Activated CD8-positive, alpha-beta T cell treated with anti-CD3 and anti-CD28 coated beads for 36 hours (primary cell): ENCODE data around the gene ERC2. TPM values are rescaled to one million over a fixed set of nuclear protein-coding genes. Genes with fewer than 3 reads are reported as not detected.

ENCODE experiments used
- ATAC-seq: fragments of 200-7000 bp; cut with Tn5 transposase; one replicate; pipeline ENCODE4 v1.10.0; 2021; ENCODE audit warnings: mild to moderate bottlenecking, moderate library complexity
- CTCF ChIA-PET: fragments of 350-600 bp; sonication (Branson Sonifier 250); formaldehyde crosslinking; loops from one replicate; lab custom pipeline; 2021; ENCODE audit warnings: antibody characterized with exemption; lab: Charles Lee
- POLR2A ChIA-PET: fragments of 350-600 bp; sonication (Branson Sonifier 250); formaldehyde crosslinking; loops from one replicate; lab custom pipeline; 2021; ENCODE audit warnings: antibody characterized with exemption; lab: Charles Lee
- DNase-seq: peaks from one replicate; pipeline ENCODE4 v3.0.0-alpha.2; 2020
- H3K27ac Mint-ChIP-seq: one replicate; pipeline ENCODE4 v1.8.0; 2021; ENCODE audit warnings: mild to moderate bottlenecking, mixed read lengths
- H3K27me3 Mint-ChIP-seq: one replicate; pipeline ENCODE4 v1.8.0; 2021; ENCODE audit warnings: mixed read lengths
- H3K36me3 Mint-ChIP-seq: one replicate; pipeline ENCODE4 v1.8.0; 2021; ENCODE audit warnings: low read depth, mixed read lengths
- H3K4me1 Mint-ChIP-seq: one replicate; pipeline ENCODE4 v1.8.0; 2021; ENCODE audit warnings: low read depth, mixed read lengths
- H3K4me3 Mint-ChIP-seq: one replicate; pipeline ENCODE4 v1.8.0; 2021; ENCODE audit warnings: mild to moderate bottlenecking, moderate library complexity, mixed read lengths
- H3K9me3 Mint-ChIP-seq: one replicate; pipeline ENCODE4 v1.8.0; 2021; ENCODE audit warnings: mixed read lengths
- intact Hi-C: fragments of 100-400 bp; cut with micrococcal nuclease; formaldehyde crosslinking; loops from one replicate; pipeline ENCODE4 v1.10.0; 2022
- total RNA-seq, 2 experiments: library from RNA; stranded (reverse); gene quantifications; one replicate each; pipeline ENCODE4 v1.2.3, GENCODE V29; 2021
- TF ChIP-seq, protein P1 (sequence below): fragments of 200-600 bp; IDR thresholded peaks from one replicate; pipeline ENCODE4 v1.8.0; 2022; ENCODE audit warnings: antibody characterized with exemption, mild to moderate bottlenecking

The ERC2 gene
- total RNA-seq, 2 experiments from 2014 or later = 0.18 to 0.52 TPM

DNA sequence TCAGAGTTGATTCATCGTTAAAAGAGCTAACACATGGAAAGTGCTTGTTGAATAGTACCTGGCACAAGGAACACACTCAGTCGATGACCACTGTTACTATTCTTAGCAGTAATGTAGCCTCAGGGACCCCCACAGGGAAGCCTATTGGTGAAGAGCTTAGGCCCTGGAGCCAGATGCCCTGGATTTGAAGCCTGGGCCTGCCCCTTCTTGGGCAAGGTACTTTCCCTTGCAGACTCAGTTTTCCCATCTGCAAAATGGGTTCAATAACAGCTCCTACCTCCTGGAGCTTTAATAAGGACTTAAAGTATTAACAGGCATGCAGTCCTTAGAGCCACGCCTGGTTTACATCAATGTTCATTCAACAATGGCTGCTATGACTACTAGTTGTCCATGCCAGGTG lies 884.2 kb downstream of the ERC2 start:
- intact Hi-C loops = no loop called here
- H3K9me3 Mint-ChIP-seq = no peaks in the 10 kb centered on the region
- H3K27ac Mint-ChIP-seq = no peak overlapping the region
- ATAC-seq (no peak), DNase-seq (no peak)
- H3K4me3 Mint-ChIP-seq = no peak overlapping the region
- TF ChIP-seq, protein P1, sequence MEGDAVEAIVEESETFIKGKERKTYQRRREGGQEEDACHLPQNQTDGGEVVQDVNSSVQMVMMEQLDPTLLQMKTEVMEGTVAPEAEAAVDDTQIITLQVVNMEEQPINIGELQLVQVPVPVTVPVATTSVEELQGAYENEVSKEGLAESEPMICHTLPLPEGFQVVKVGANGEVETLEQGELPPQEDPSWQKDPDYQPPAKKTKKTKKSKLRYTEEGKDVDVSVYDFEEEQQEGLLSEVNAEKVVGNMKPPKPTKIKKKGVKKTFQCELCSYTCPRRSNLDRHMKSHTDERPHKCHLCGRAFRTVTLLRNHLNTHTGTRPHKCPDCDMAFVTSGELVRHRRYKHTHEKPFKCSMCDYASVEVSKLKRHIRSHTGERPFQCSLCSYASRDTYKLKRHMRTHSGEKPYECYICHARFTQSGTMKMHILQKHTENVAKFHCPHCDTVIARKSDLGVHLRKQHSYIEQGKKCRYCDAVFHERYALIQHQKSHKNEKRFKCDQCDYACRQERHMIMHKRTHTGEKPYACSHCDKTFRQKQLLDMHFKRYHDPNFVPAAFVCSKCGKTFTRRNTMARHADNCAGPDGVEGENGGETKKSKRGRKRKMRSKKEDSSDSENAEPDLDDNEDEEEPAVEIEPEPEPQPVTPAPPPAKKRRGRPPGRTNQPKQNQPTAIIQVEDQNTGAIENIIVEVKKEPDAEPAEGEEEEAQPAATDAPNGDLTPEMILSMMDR = no peak
- H3K36me3 Mint-ChIP-seq = no peaks in the 10 kb centered on the region
- ChIA-PET POLR2A (no interaction called here), CTCF (no interaction called here)
- no peaks in the 10 kb centered on the region for H3K27me3 Mint-ChIP-seq
- no peaks in the 10 kb centered on the region for H3K4me1 Mint-ChIP-seq

DNA sequence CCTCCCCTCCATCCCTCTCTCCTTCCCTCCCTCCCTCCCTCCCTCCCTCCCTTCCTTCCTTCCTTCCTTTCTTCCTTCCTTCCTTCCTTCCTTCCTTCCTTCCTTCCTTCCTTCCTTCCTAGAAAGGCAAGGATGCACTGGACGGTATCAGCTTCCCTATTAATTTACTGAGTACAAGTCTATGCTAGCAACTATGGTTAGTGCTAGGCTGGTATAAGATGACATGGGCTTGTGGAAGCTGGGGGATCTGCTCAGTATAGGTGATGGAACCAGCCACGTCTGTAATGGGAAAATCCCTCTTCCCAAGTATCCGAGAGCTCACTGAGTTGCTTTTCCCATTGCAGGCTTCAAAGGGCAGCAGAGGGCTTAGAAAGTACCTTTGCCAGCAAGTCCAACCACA lies 884.8 kb downstream of the ERC2 start:
- ATAC-seq (no peak), DNase-seq (no peak)
- POLR2A ChIA-PET = no interaction called here
- Mint-ChIP-seq H3K4me3 (no peak overlapping the region), H3K4me1 (no peaks in the 10 kb centered on the region), H3K36me3 (no peaks in the 10 kb centered on the region), H3K27me3 (no peaks in the 10 kb centered on the region), H3K27ac (no peak overlapping the region), H3K9me3 (no peaks in the 10 kb centered on the region)
- CTCF ChIA-PET = no interaction called here
- intact Hi-C loops = no loop called here
- TF ChIP-seq, protein P1 = no peak

DNA sequence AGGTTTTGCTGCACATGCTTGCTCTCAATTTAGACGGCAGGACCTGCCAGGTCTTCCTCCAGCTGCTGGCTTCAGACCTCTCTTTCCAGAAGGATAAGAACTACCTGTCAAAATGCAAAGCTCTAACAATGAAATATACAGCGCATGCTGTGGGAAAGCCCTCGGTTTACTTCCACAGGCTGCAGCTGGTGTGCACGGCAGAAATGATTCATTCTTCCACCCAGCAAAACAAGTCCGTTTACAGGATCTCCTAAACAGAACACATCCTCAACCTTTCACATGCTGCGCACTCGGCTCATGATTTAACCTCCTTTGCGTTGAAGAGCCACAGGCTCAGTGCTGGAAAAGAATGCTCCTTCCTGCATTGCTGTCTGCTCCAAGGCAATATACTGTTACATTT lies 888.8 kb downstream of the ERC2 start:
- ChIA-PET CTCF (no interaction called here), POLR2A (no interaction called here)
- Mint-ChIP-seq H3K4me1 (no peaks in the 10 kb centered on the region), H3K36me3 (no peaks in the 10 kb centered on the region), H3K27me3 (no peaks in the 10 kb centered on the region), H3K9me3 (no peaks in the 10 kb centered on the region), H3K27ac (no peak overlapping the region), H3K4me3 (no peak overlapping the region)
- intact Hi-C loops = no loop called here
- ATAC-seq (no peak), DNase-seq (no peak)
- TF ChIP-seq, protein P1 = no peak

- TF ChIP-seq, protein P1 = no peak
- Mint-ChIP-seq H3K9me3 (no peaks in the 10 kb centered on the region), H3K27me3 (no peaks in the 10 kb centered on the region), H3K36me3 (no peaks in the 10 kb centered on the region), H3K27ac (no peak overlapping the region), H3K4me3 (no peak overlapping the region), H3K4me1 (no peaks in the 10 kb centered on the region)
- intact Hi-C loops = no loop called here
- DNase-seq = no peak
- no peak for ATAC-seq
- CTCF ChIA-PET = no interaction called here
- POLR2A ChIA-PET = no interaction called here
Measured at GRCh38 chr3:55576621-55577388, 891.5 kb downstream of the ERC2 start.

DNA sequence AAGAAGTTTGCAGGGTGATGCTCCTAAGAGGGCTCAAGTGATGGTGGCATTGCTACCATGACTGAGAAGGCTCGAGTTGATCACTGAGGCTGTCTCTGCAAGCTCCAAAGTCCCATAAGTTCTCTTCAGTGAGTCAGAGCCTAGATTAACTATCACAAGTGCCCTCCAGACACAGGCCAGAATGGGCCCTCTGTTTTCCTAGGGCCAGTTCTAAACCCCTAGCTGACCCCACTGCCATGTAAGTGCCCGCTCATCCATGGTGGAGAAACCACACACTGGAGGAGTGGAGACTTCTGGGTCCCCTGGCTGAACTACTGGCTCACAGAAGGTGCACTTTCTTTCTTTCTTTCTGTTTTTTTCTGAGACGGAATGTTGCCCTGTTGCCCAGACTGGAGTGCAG lies 893.6 kb downstream of the ERC2 start:
- no peaks in the 10 kb centered on the region for H3K36me3 Mint-ChIP-seq
- DNase-seq (no peak), ATAC-seq (no peak)
- no peak overlapping the region for H3K4me3 Mint-ChIP-seq
- ChIA-PET POLR2A (no interaction called here), CTCF (no interaction called here)
- H3K4me1 Mint-ChIP-seq = no peaks in the 10 kb centered on the region
- no peaks in the 10 kb centered on the region for H3K27me3 Mint-ChIP-seq
- no peak overlapping the region for H3K27ac Mint-ChIP-seq
- intact Hi-C loops = no loop called here
- H3K9me3 Mint-ChIP-seq = no peaks in the 10 kb centered on the region
- TF ChIP-seq, protein P1 = no peak
